ENCODE results near the gene F10. TPM values are rescaled to one million over a fixed set of nuclear protein-coding genes. Genes with fewer than 3 reads are reported as not detected.

The F10 gene
- total and polyA plus RNA-seq, 2 of the 13 experiments (the other 11 are each of a cell fraction or from before 2014, with no cell fraction given) = 58.4 to 237 TPM

GRCh38 chr13:113140677-113141600 lies 18.3 kb downstream of the F10 start (continued):
- TF ChIP-seq ZNF687 (CRISPR knock-in tag; IDR thresholded peaks at IDR 0.05) = peak; percentile 65; the same call in 1 of the 2 replicates
- 0 out of 2 replicates have a peak, but pooled peaks have one; percentile 71 for TF ChIP-seq ZNF468 (CRISPR knock-in tag; IDR thresholded peaks at IDR 0.05)
- no peak for TF ChIP-seq KLF13 (CRISPR knock-in tag; IDR thresholded peaks at IDR 0.05)
- TF ChIP-seq ERF (CRISPR knock-in tag; IDR thresholded peaks at IDR 0.05) = no peak
- TF ChIP-seq ATRX (CRISPR knock-in tag; IDR thresholded peaks at IDR 0.05; ENCODE audit: borderline replicate concordance) = no peak
- TF ChIP-seq, protein P1, sequence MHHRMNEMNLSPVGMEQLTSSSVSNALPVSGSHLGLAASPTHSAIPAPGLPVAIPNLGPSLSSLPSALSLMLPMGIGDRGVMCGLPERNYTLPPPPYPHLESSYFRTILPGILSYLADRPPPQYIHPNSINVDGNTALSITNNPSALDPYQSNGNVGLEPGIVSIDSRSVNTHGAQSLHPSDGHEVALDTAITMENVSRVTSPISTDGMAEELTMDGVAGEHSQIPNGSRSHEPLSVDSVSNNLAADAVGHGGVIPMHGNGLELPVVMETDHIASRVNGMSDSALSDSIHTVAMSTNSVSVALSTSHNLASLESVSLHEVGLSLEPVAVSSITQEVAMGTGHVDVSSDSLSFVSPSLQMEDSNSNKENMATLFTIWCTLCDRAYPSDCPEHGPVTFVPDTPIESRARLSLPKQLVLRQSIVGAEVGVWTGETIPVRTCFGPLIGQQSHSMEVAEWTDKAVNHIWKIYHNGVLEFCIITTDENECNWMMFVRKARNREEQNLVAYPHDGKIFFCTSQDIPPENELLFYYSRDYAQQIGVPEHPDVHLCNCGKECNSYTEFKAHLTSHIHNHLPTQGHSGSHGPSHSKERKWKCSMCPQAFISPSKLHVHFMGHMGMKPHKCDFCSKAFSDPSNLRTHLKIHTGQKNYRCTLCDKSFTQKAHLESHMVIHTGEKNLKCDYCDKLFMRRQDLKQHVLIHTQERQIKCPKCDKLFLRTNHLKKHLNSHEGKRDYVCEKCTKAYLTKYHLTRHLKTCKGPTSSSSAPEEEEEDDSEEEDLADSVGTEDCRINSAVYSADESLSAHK (CRISPR knock-in tag; IDR thresholded peaks at IDR 0.05; ENCODE audit: borderline replicate concordance) = no peak
- TF ChIP-seq, protein P2, sequence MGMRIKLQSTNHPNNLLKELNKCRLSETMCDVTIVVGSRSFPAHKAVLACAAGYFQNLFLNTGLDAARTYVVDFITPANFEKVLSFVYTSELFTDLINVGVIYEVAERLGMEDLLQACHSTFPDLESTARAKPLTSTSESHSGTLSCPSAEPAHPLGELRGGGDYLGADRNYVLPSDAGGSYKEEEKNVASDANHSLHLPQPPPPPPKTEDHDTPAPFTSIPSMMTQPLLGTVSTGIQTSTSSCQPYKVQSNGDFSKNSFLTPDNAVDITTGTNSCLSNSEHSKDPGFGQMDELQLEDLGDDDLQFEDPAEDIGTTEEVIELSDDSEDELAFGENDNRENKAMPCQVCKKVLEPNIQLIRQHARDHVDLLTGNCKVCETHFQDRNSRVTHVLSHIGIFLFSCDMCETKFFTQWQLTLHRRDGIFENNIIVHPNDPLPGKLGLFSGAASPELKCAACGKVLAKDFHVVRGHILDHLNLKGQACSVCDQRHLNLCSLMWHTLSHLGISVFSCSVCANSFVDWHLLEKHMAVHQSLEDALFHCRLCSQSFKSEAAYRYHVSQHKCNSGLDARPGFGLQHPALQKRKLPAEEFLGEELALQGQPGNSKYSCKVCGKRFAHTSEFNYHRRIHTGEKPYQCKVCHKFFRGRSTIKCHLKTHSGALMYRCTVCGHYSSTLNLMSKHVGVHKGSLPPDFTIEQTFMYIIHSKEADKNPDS (CRISPR knock-in tag; IDR thresholded peaks at IDR 0.05) = no peak
- TF ChIP-seq, protein P3, sequence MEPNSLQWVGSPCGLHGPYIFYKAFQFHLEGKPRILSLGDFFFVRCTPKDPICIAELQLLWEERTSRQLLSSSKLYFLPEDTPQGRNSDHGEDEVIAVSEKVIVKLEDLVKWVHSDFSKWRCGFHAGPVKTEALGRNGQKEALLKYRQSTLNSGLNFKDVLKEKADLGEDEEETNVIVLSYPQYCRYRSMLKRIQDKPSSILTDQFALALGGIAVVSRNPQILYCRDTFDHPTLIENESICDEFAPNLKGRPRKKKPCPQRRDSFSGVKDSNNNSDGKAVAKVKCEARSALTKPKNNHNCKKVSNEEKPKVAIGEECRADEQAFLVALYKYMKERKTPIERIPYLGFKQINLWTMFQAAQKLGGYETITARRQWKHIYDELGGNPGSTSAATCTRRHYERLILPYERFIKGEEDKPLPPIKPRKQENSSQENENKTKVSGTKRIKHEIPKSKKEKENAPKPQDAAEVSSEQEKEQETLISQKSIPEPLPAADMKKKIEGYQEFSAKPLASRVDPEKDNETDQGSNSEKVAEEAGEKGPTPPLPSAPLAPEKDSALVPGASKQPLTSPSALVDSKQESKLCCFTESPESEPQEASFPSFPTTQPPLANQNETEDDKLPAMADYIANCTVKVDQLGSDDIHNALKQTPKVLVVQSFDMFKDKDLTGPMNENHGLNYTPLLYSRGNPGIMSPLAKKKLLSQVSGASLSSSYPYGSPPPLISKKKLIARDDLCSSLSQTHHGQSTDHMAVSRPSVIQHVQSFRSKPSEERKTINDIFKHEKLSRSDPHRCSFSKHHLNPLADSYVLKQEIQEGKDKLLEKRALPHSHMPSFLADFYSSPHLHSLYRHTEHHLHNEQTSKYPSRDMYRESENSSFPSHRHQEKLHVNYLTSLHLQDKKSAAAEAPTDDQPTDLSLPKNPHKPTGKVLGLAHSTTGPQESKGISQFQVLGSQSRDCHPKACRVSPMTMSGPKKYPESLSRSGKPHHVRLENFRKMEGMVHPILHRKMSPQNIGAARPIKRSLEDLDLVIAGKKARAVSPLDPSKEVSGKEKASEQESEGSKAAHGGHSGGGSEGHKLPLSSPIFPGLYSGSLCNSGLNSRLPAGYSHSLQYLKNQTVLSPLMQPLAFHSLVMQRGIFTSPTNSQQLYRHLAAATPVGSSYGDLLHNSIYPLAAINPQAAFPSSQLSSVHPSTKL (CRISPR knock-in tag; IDR thresholded peaks at IDR 0.05) = no peak
- no peak for TF ChIP-seq ZNF224 (CRISPR knock-in tag; IDR thresholded peaks at IDR 0.05)
- TF ChIP-seq HOMEZ (CRISPR knock-in tag; IDR thresholded peaks at IDR 0.05; ENCODE audit: low read depth) = no peak
